ENCODE results near the gene GJB2. TPM values are rescaled to one million over a fixed set of nuclear protein-coding genes. Genes with fewer than 3 reads are reported as not detected.

The GJB2 gene
- total and polyA plus RNA-seq, 2 donors (not counting 1 experiment from before 2014, with no cell fraction given), result 0.09 TPM; not detected in 1

GRCh38 chr13:20217168-20217567 is 24.4 kb upstream of the GJB2 start:
- TF ChIP-seq CTCF (conservative IDR thresholded peaks at IDR 0.05 in 1 of 2, IDR thresholded peaks at IDR 0.05 in 1 of 2; ENCODE audit: low read depth in 1 of 2, low read length in 2 of 2) (no peak), EZH2 (IDR thresholded peaks at IDR 0.05; ENCODE audit: low read length, missing control alignments) (no peak)
- no peaks in the 10 kb centered on the region for H3K36me3 ChIP-seq (ENCODE audit: control insufficient read depth, insufficient read depth, low read length)
- no peak overlapping the region for H3K9ac ChIP-seq (ENCODE audit: insufficient read depth, low read length)
- no peak overlapping the region for H3K4me3 ChIP-seq (replicated peaks in 1 of 4; ENCODE audit: control extremely low read depth in 1 of 4, insufficient read depth in 1 of 4, low read depth in 3 of 4, low read length in 4 of 4)
- H2AFZ ChIP-seq (ENCODE audit: low read length), result no peak overlapping the region
- H3K79me2 ChIP-seq (ENCODE audit: control insufficient read depth, insufficient read depth, low read length), result no peaks in the 10 kb centered on the region
- no peaks in the 10 kb centered on the region for H3K9me3 ChIP-seq (ENCODE audit: control insufficient read depth, insufficient read depth, low read depth, low read length)
- no peak overlapping the region for H3K27ac ChIP-seq (ENCODE audit: insufficient read depth, low read length)
- no peak for DNase-seq (ENCODE audit: low read depth in 2 of 2)
- H4K20me1 ChIP-seq (ENCODE audit: control insufficient read depth, extremely low read depth, insufficient read depth, low read length), result no peaks in the 10 kb centered on the region
- no peaks in the 10 kb centered on the region for H3K4me1 ChIP-seq (ENCODE audit: control insufficient read depth, extremely low read depth, insufficient read depth, low read length)
- no peak overlapping the region for H3K4me2 ChIP-seq (ENCODE audit: extremely low read depth, insufficient read depth, low read length)
- H3K27me3 ChIP-seq (ENCODE audit: control insufficient read depth, insufficient read depth, low read length), result peaks cover 12% of the 10 kb centered on the region

- H3K9ac ChIP-seq (ENCODE audit: insufficient read depth, low read length), result no peak overlapping the region
- H3K4me3 ChIP-seq (replicated peaks in 1 of 4; ENCODE audit: control extremely low read depth in 1 of 4, insufficient read depth in 1 of 4, low read depth in 3 of 4, low read length in 4 of 4), result no peak overlapping the region
- H3K4me2 ChIP-seq (ENCODE audit: extremely low read depth, insufficient read depth, low read length), result no peak overlapping the region
- H3K9me3 ChIP-seq (ENCODE audit: control insufficient read depth, insufficient read depth, low read depth, low read length), result no peaks in the 10 kb centered on the region
- TF ChIP-seq EZH2 (IDR thresholded peaks at IDR 0.05; ENCODE audit: low read length, missing control alignments), result no peak
- TF ChIP-seq CTCF (conservative IDR thresholded peaks at IDR 0.05 in 1 of 2, IDR thresholded peaks at IDR 0.05 in 1 of 2; ENCODE audit: low read depth in 1 of 2, low read length in 2 of 2), result no peak
- DNase-seq (ENCODE audit: low read depth in 2 of 2), result no peak
- no peaks in the 10 kb centered on the region for H3K36me3 ChIP-seq (ENCODE audit: control insufficient read depth, insufficient read depth, low read length)
- no peak overlapping the region for H2AFZ ChIP-seq (ENCODE audit: low read length)
- H3K27ac ChIP-seq (ENCODE audit: insufficient read depth, low read length), result no peak overlapping the region
- H3K4me1 ChIP-seq (ENCODE audit: control insufficient read depth, extremely low read depth, insufficient read depth, low read length), result no peaks in the 10 kb centered on the region
- peaks cover 3% of the 10 kb centered on the region for H3K27me3 ChIP-seq (ENCODE audit: control insufficient read depth, insufficient read depth, low read length)
- no peaks in the 10 kb centered on the region for H4K20me1 ChIP-seq (ENCODE audit: control insufficient read depth, extremely low read depth, insufficient read depth, low read length)
- H3K79me2 ChIP-seq (ENCODE audit: control insufficient read depth, insufficient read depth, low read length), result no peaks in the 10 kb centered on the region
These were observed 17.2 kb upstream of the GJB2 start for GRCh38 chr13:20209948-20210347.

GRCh38 chr13:20206698-20207235 is 14.0 kb upstream of the GJB2 start:
- H3K4me1 ChIP-seq (ENCODE audit: control insufficient read depth, extremely low read depth, insufficient read depth, low read length), result no peaks in the 10 kb centered on the region
- no peak overlapping the region for H3K4me3 ChIP-seq (replicated peaks in 1 of 4; ENCODE audit: control extremely low read depth in 1 of 4, insufficient read depth in 1 of 4, low read depth in 3 of 4, low read length in 4 of 4)
- no peaks in the 10 kb centered on the region for H4K20me1 ChIP-seq (ENCODE audit: control insufficient read depth, extremely low read depth, insufficient read depth, low read length)
- H3K27ac ChIP-seq (ENCODE audit: insufficient read depth, low read length), result no peak overlapping the region
- no peak overlapping the region for H3K9ac ChIP-seq (ENCODE audit: insufficient read depth, low read length)
- TF ChIP-seq EZH2 (IDR thresholded peaks at IDR 0.05; ENCODE audit: low read length, missing control alignments) (no peak), CTCF (conservative IDR thresholded peaks at IDR 0.05 in 1 of 2, IDR thresholded peaks at IDR 0.05 in 1 of 2; ENCODE audit: low read depth in 1 of 2, low read length in 2 of 2) (no peak)
- no peaks in the 10 kb centered on the region for H3K36me3 ChIP-seq (ENCODE audit: control insufficient read depth, insufficient read depth, low read length)
- no peak overlapping the region for H3K4me2 ChIP-seq (ENCODE audit: extremely low read depth, insufficient read depth, low read length)
- peaks cover 5% of the 10 kb centered on the region for H3K27me3 ChIP-seq (ENCODE audit: control insufficient read depth, insufficient read depth, low read length)
- no peaks in the 10 kb centered on the region for H3K79me2 ChIP-seq (ENCODE audit: control insufficient read depth, insufficient read depth, low read length)
- no peak overlapping the region for H2AFZ ChIP-seq (ENCODE audit: low read length)
- no peak for DNase-seq (ENCODE audit: low read depth in 2 of 2)
- no peaks in the 10 kb centered on the region for H3K9me3 ChIP-seq (ENCODE audit: control insufficient read depth, insufficient read depth, low read depth, low read length)

All from fibroblast of lung (primary cell).